Calu3 (cell line): ENCODE data around the gene PDCD10. TPM values are rescaled to one million over a fixed set of nuclear protein-coding genes. Genes with fewer than 3 reads are reported as not detected.

Experiments
- BruUV-seq: library from RNA; stranded (reverse); fragments of 400-500 nt; replicated peaks from 2 replicates; lab custom pipeline; 2021; lab: Mats Ljungman, UMichigan
- CTCF ChIA-PET: fragments of 300-600 bp; sonication (Branson Sonifier 250); formaldehyde crosslinking; loops from one replicate; lab custom pipeline; 2022; ENCODE audit warnings: antibody characterized with exemption; lab: Charles Lee
- DNase-seq: peaks from one replicate; pipeline ENCODE4 v3.0.0; 2022
- H3K27ac Mint-ChIP-seq: one replicate; pipeline ENCODE4 v1.8.0; 2022; ENCODE audit warnings: mixed read lengths; ENCODE audit not compliant: unreplicated experiment
- H3K27me3 Mint-ChIP-seq: one replicate; pipeline ENCODE4 v1.8.0; 2022; ENCODE audit warnings: mixed read lengths; ENCODE audit not compliant: unreplicated experiment
- H3K36me3 Mint-ChIP-seq: one replicate; pipeline ENCODE4 v1.8.0; 2022; ENCODE audit warnings: mild to moderate bottlenecking, moderate library complexity, mixed read lengths; ENCODE audit not compliant: insufficient read depth, unreplicated experiment
- H3K4me1 Mint-ChIP-seq: one replicate; pipeline ENCODE4 v1.8.0; 2022; ENCODE audit warnings: mild to moderate bottlenecking, low read depth, mixed read lengths; ENCODE audit not compliant: unreplicated experiment
- H3K4me3 Mint-ChIP-seq: one replicate; pipeline ENCODE4 v1.8.0; 2022; ENCODE audit warnings: mild to moderate bottlenecking, low read depth, moderate library complexity, mixed read lengths; ENCODE audit not compliant: unreplicated experiment
- H3K9me3 Mint-ChIP-seq: one replicate; pipeline ENCODE4 v1.8.0; 2022; ENCODE audit warnings: low read depth, mixed read lengths; ENCODE audit not compliant: unreplicated experiment
- CTCF ChIP-seq: fragments of 200-600 bp; IDR thresholded peaks from one replicate; pipeline ENCODE4 v1.8.0; 2022; ENCODE audit warnings: antibody characterized with exemption; ENCODE audit not compliant: unreplicated experiment
- intact Hi-C: fragments of 100-400 bp; cut with micrococcal nuclease; formaldehyde crosslinking; loops from one replicate; pipeline ENCODE4 v1.10.0; 2022; ENCODE audit not compliant: unreplicated experiment
- total RNA-seq: library from RNA; stranded (reverse); gene quantifications from 2 replicates; pipeline ENCODE4 v1.2.3, GENCODE V29; 2022

PDCD10 gene
- total RNA-seq, 1 experiment from 2014 or later = 117 TPM

GRCh38 chr3:167716920-167717319 lies 17.8 kb downstream of the PDCD10 start:
- H3K27ac Mint-ChIP-seq = no peak overlapping the region
- H3K36me3 Mint-ChIP-seq = peaks cover 17% of the 10 kb centered on the region
- no TSS peak for BruUV-seq
- no peak for DNase-seq
- peaks cover 22% of the 10 kb centered on the region for H3K4me1 Mint-ChIP-seq
- no peak overlapping the region for H3K4me3 Mint-ChIP-seq
- H3K9me3 Mint-ChIP-seq = no peaks in the 10 kb centered on the region
- TF ChIP-seq CTCF = no peak
- CTCF ChIA-PET = no interaction called here
- no peaks in the 10 kb centered on the region for H3K27me3 Mint-ChIP-seq
- intact Hi-C loops = no loop called here

- H3K9me3 Mint-ChIP-seq = no peaks in the 10 kb centered on the region
- H3K27me3 Mint-ChIP-seq = no peaks in the 10 kb centered on the region
- no peak for TF ChIP-seq CTCF
- DNase-seq = no peak
- no TSS peak for BruUV-seq
- H3K4me3 Mint-ChIP-seq = no peak overlapping the region
- H3K4me1 Mint-ChIP-seq = peaks cover 15% of the 10 kb centered on the region
- no peak overlapping the region for H3K27ac Mint-ChIP-seq
- intact Hi-C loops = no loop called here
- CTCF ChIA-PET = no interaction called here
- peaks cover 17% of the 10 kb centered on the region for H3K36me3 Mint-ChIP-seq
Observed at GRCh38 chr3:167714871-167715270, 19.8 kb downstream of the PDCD10 start.

- DNase-seq = no peak
- no peak overlapping the region for H3K4me3 Mint-ChIP-seq
- no peaks in the 10 kb centered on the region for H3K9me3 Mint-ChIP-seq
- no peak overlapping the region for H3K27ac Mint-ChIP-seq
- intact Hi-C loops = no loop called here
- H3K36me3 Mint-ChIP-seq = peaks cover 19% of the 10 kb centered on the region
- no peaks in the 10 kb centered on the region for H3K27me3 Mint-ChIP-seq
- H3K4me1 Mint-ChIP-seq = peaks cover 15% of the 10 kb centered on the region
- TF ChIP-seq CTCF = no peak
- no TSS peak for BruUV-seq
- CTCF ChIA-PET = no interaction called here
Observed at GRCh38 chr3:167712445-167712844, 22.2 kb downstream of the PDCD10 start.

- CTCF ChIA-PET = no interaction called here
Observed at GRCh38 chr3:167711439-167711838, 23.3 kb downstream of the PDCD10 start.

More at GRCh38 chr3:167711439-167711838, 23.3 kb downstream of the PDCD10 start:
- no TSS peak for BruUV-seq
- no peak overlapping the region for H3K27ac Mint-ChIP-seq
- no peaks in the 10 kb centered on the region for H3K9me3 Mint-ChIP-seq
- no peak overlapping the region for H3K4me3 Mint-ChIP-seq
- H3K27me3 Mint-ChIP-seq = no peaks in the 10 kb centered on the region
- peaks cover 15% of the 10 kb centered on the region for H3K4me1 Mint-ChIP-seq
- TF ChIP-seq CTCF = no peak
- H3K36me3 Mint-ChIP-seq = peaks cover 19% of the 10 kb centered on the region
- intact Hi-C loops = no loop called here
- no peak for DNase-seq
